ENCODE data around the gene PODXL2. TPM values are rescaled to one million over a fixed set of nuclear protein-coding genes. Genes with fewer than 3 reads are reported as not detected.

Gene PODXL2
- total and polyA plus RNA-seq, 2 experiments from 2014 or later, result 18.4 to 57.6 TPM

- TF ChIP-seq, protein P1, sequence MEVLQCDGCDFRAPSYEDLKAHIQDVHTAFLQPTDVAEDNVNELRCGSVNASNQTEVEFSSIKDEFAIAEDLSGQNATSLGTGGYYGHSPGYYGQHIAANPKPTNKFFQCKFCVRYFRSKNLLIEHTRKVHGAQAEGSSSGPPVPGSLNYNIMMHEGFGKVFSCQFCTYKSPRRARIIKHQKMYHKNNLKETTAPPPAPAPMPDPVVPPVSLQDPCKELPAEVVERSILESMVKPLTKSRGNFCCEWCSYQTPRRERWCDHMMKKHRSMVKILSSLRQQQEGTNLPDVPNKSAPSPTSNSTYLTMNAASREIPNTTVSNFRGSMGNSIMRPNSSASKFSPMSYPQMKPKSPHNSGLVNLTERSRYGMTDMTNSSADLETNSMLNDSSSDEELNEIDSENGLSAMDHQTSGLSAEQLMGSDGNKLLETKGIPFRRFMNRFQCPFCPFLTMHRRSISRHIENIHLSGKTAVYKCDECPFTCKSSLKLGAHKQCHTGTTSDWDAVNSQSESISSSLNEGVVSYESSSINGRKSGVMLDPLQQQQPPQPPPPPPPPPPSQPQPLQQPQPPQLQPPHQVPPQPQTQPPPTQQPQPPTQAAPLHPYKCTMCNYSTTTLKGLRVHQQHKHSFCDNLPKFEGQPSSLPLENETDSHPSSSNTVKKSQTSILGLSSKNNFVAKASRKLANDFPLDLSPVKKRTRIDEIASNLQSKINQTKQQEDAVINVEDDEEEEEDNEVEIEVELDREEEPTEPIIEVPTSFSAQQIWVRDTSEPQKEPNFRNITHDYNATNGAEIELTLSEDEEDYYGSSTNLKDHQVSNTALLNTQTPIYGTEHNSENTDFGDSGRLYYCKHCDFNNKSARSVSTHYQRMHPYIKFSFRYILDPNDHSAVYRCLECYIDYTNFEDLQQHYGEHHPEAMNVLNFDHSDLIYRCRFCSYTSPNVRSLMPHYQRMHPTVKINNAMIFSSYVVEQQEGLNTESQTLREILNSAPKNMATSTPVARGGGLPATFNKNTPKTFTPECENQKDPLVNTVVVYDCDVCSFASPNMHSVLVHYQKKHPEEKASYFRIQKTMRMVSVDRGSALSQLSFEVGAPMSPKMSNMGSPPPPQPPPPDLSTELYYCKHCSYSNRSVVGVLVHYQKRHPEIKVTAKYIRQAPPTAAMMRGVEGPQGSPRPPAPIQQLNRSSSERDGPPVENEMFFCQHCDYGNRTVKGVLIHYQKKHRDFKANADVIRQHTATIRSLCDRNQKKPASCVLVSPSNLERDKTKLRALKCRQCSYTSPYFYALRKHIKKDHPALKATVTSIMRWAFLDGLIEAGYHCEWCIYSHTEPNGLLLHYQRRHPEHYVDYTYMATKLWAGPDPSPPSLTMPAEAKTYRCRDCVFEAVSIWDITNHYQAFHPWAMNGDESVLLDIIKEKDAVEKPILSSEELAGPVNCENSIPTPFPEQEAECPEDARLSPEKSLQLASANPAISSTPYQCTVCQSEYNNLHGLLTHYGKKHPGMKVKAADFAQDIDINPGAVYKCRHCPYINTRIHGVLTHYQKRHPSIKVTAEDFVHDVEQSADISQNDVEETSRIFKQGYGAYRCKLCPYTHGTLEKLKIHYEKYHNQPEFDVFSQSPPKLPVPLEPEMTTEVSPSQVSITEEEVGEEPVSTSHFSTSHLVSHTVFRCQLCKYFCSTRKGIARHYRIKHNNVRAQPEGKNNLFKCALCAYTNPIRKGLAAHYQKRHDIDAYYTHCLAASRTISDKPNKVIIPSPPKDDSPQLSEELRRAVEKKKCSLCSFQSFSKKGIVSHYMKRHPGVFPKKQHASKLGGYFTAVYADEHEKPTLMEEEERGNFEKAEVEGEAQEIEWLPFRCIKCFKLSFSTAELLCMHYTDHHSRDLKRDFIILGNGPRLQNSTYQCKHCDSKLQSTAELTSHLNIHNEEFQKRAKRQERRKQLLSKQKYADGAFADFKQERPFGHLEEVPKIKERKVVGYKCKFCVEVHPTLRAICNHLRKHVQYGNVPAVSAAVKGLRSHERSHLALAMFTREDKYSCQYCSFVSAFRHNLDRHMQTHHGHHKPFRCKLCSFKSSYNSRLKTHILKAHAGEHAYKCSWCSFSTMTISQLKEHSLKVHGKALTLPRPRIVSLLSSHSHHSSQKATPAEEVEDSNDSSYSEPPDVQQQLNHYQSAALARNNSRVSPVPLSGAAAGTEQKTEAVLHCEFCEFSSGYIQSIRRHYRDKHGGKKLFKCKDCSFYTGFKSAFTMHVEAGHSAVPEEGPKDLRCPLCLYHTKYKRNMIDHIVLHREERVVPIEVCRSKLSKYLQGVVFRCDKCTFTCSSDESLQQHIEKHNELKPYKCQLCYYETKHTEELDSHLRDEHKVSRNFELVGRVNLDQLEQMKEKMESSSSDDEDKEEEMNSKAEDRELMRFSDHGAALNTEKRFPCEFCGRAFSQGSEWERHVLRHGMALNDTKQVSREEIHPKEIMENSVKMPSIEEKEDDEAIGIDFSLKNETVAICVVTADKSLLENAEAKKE (CRISPR knock-in tag; IDR thresholded peaks at IDR 0.05), result no peak
- TF ChIP-seq EZH2 (IDR thresholded peaks at IDR 0.05; ENCODE audit: low read depth, unreplicated experiment), result no peak
- no peak for TF ChIP-seq ZNF114 (CRISPR knock-in tag; IDR thresholded peaks at IDR 0.05)
- no peak for TF ChIP-seq POLR2AphosphoS5 (IDR thresholded peaks at IDR 0.05; ENCODE audit: low read depth)
- TF ChIP-seq, protein P2, sequence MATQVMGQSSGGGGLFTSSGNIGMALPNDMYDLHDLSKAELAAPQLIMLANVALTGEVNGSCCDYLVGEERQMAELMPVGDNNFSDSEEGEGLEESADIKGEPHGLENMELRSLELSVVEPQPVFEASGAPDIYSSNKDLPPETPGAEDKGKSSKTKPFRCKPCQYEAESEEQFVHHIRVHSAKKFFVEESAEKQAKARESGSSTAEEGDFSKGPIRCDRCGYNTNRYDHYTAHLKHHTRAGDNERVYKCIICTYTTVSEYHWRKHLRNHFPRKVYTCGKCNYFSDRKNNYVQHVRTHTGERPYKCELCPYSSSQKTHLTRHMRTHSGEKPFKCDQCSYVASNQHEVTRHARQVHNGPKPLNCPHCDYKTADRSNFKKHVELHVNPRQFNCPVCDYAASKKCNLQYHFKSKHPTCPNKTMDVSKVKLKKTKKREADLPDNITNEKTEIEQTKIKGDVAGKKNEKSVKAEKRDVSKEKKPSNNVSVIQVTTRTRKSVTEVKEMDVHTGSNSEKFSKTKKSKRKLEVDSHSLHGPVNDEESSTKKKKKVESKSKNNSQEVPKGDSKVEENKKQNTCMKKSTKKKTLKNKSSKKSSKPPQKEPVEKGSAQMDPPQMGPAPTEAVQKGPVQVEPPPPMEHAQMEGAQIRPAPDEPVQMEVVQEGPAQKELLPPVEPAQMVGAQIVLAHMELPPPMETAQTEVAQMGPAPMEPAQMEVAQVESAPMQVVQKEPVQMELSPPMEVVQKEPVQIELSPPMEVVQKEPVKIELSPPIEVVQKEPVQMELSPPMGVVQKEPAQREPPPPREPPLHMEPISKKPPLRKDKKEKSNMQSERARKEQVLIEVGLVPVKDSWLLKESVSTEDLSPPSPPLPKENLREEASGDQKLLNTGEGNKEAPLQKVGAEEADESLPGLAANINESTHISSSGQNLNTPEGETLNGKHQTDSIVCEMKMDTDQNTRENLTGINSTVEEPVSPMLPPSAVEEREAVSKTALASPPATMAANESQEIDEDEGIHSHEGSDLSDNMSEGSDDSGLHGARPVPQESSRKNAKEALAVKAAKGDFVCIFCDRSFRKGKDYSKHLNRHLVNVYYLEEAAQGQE (IDR thresholded peaks at IDR 0.05; ENCODE audit: unreplicated experiment), result no peak
These were observed 70.7 kb downstream of the PODXL2 start (continued) for GRCh38 chr3:127699416-127700300.
